Measurements from ENCODE around the gene AVPR2.
A peak's percentile ranks its signal among the peaks of the same experiment; 100 is the strongest.

AVPR2 gene

GRCh38 chrX:153913701-153914100, 9.2 kb downstream of the AVPR2 start:
- DNase-seq (ENCODE audit: low read depth in 2 of 2) = no peak

GRCh38 chrX:153917869-153918268, 13.4 kb downstream of the AVPR2 start:
- DNase-seq (ENCODE audit: low read depth in 2 of 2) = no peak

GRCh38 chrX:153919281-153919680, 14.8 kb downstream of the AVPR2 start:
- no peak for DNase-seq (ENCODE audit: low read depth in 2 of 2)

- DNase-seq (ENCODE audit: low read depth in 2 of 2) = no peak
Observed at GRCh38 chrX:153920546-153920945, 16.1 kb downstream of the AVPR2 start.

GRCh38 chrX:153921070-153921469, 16.6 kb downstream of the AVPR2 start:
- no peak for DNase-seq (ENCODE audit: low read depth in 2 of 2)

- DNase-seq (ENCODE audit: low read depth in 2 of 2) = no peak
Observed at GRCh38 chrX:153921511-153922446, 17.3 kb downstream of the AVPR2 start.

GRCh38 chrX:153922932-153923857, 18.7 kb downstream of the AVPR2 start:
- DNase-seq (ENCODE audit: low read depth in 2 of 2) = no peak

- no peak for DNase-seq (ENCODE audit: low read depth in 2 of 2)
Observed at GRCh38 chrX:153924149-153924861, 19.8 kb downstream of the AVPR2 start.

GRCh38 chrX:153925387-153925738, 20.9 kb downstream of the AVPR2 start:
- no peak for DNase-seq (ENCODE audit: low read depth in 2 of 2)

GRCh38 chrX:153925739-153926551, 21.5 kb downstream of the AVPR2 start, which contains the start of gene ARHGAP4:
TSS of gene ARHGAP4 (minus strand) at chrX:153926264. CDS start at chrX:153926202, 62 bp downstream.
- DNase-seq (ENCODE audit: low read depth in 2 of 2) = no peak

- DNase-seq (ENCODE audit: low read depth in 2 of 2) = no peak
Observed at GRCh38 chrX:153926552-153926857, 22.0 kb downstream of the AVPR2 start.

GRCh38 chrX:153926858-153927671, 22.6 kb downstream of the AVPR2 start:
- DNase-seq (ENCODE audit: low read depth in 2 of 2) = peak; percentile 41 to 46

GRCh38 chrX:153927672-153927921, 23.1 kb downstream of the AVPR2 start:
- no peak for DNase-seq (ENCODE audit: low read depth in 2 of 2)

- peak; percentile 67 to 82 for DNase-seq (ENCODE audit: low read depth in 2 of 2)
Observed at GRCh38 chrX:153927922-153928760, 23.7 kb downstream of the AVPR2 start.

- no peak for DNase-seq (ENCODE audit: low read depth in 2 of 2)
Observed at GRCh38 chrX:153928846-153929245, 24.4 kb downstream of the AVPR2 start.

- DNase-seq (ENCODE audit: low read depth in 2 of 2) = no peak
Observed at GRCh38 chrX:153929576-153929975, 25.1 kb downstream of the AVPR2 start.

- DNase-seq (ENCODE audit: low read depth in 2 of 2) = no peak
Observed at GRCh38 chrX:153930011-153930910, 25.8 kb downstream of the AVPR2 start.

GRCh38 chrX:153931151-153931550, 26.7 kb downstream of the AVPR2 start:
- no peak for DNase-seq (ENCODE audit: low read depth in 2 of 2)

GRCh38 chrX:153931748-153932147, 27.3 kb downstream of the AVPR2 start:
- DNase-seq (ENCODE audit: low read depth in 2 of 2) = no peak
